Endodermal cell (in vitro differentiated cells): Measurements from ENCODE around the gene CARD6. TPM values are rescaled to one million over a fixed set of nuclear protein-coding genes. Genes with fewer than 3 reads are reported as not detected.
A peak's percentile ranks its signal among the peaks of the same experiment; 100 is the strongest.

Experiments
- DNase-seq: peaks from one replicate; pipeline ENCODE4 v3.0.0-alpha.2; 2017
- H3K27ac ChIP-seq: 2 replicates; pipeline ENCODE4 v1.5.1; 2013; ENCODE audit warnings: mild to moderate bottlenecking, low read depth, low read length, moderate library complexity
- H3K27me3 ChIP-seq: 2 replicates; pipeline ENCODE4 v1.6.1; 2013; ENCODE audit warnings: mild to moderate bottlenecking, low read length, moderate library complexity; ENCODE audit not compliant: insufficient read depth, control insufficient read depth, poor library complexity, severe bottlenecking
- H3K36me3 ChIP-seq: 2 replicates; pipeline ENCODE4 v1.7.0; 2013; ENCODE audit warnings: mild to moderate bottlenecking, low read length, moderate library complexity; ENCODE audit not compliant: control insufficient read depth, insufficient read depth
- H3K4me1 ChIP-seq: one replicate; pipeline ENCODE4 v1.7.0; 2013; ENCODE audit warnings: low read length; ENCODE audit not compliant: control insufficient read depth, insufficient read depth
- H3K4me3 ChIP-seq: 2 replicates; pipeline ENCODE4 v1.5.1; 2013; ENCODE audit warnings: mild to moderate bottlenecking, low read length, moderate library complexity
- H3K9ac ChIP-seq: 2 replicates; pipeline ENCODE4 v1.6.1; 2013; ENCODE audit warnings: mild to moderate bottlenecking, low read length, moderate library complexity; ENCODE audit not compliant: poor library complexity, severe bottlenecking; ENCODE audit errors: extremely low read depth
- H3K9me3 ChIP-seq: 2 replicates; pipeline ENCODE4 v1.6.1; 2013; ENCODE audit warnings: mild to moderate bottlenecking, low read length, moderate library complexity; ENCODE audit not compliant: control insufficient read depth
- H3K27ac Mint-ChIP-seq: 2 replicates; pipeline ENCODE4 v1.8.0; 2020; ENCODE audit warnings: mixed read lengths
- H3K27me3 Mint-ChIP-seq: 2 replicates; pipeline ENCODE4 v1.8.0; 2021; ENCODE audit warnings: mild to moderate bottlenecking, mixed read lengths; ENCODE audit not compliant: insufficient read depth
- H3K36me3 Mint-ChIP-seq: 2 replicates; pipeline ENCODE4 v1.8.0; 2020; ENCODE audit warnings: low read depth, mixed read lengths
- H3K4me1 Mint-ChIP-seq: 2 replicates; pipeline ENCODE4 v1.8.0; 2020; ENCODE audit warnings: mixed read lengths
- H3K4me3 Mint-ChIP-seq: 2 replicates; pipeline ENCODE4 v1.8.0; 2020; ENCODE audit warnings: mild to moderate bottlenecking, moderate library complexity, mixed read lengths
- H3K9me3 Mint-ChIP-seq: 2 replicates; pipeline ENCODE4 v1.8.0; 2020; ENCODE audit warnings: mild to moderate bottlenecking, mixed read lengths
- CTCF ChIP-seq: fragments of 200-600 bp; sonication (generic); conservative IDR thresholded peaks from 2 replicates; pipeline ENCODE4 v1.5.0; 2021; ENCODE audit warnings: antibody characterized with exemption, mild to moderate bottlenecking
- WGBS, 2 experiments: methylation state at CpG; one replicate each; pipeline versions ENCODE4 v1.1.5 to v1.1.7; 2013; ENCODE audit warnings: missing lambda C conversion rate in 2 of 2, mixed read lengths in 1 of 2; ENCODE audit not compliant: insufficient coverage in 1 of 2, insufficient read length in 1 of 2; 5-methylcytosine and 5-hydroxymethylcytosine counted together
- total RNA-seq, 2 donors: library from RNA; stranded (reverse); fragmentation: NEBNext Ultra II Directional in 1 of 2; extraction: Animal tissue kit (Norgen Biotek cat#: 25700) in 1 of 2; gene quantifications; 2 replicates in 1 of 2; 3 replicates in 1 of 2; pipeline ENCODE4 v1.2.1, GENCODE V29; 2021

The CARD6 gene
- total RNA-seq, 2 donors from 2014 or later: 0.13 TPM

- no peak overlapping the region for H3K27ac ChIP-seq
- Mint-ChIP-seq H3K4me3 (peak overlapping the region; percentile 2), H3K27ac (peak overlapping the region; percentile 89), H3K4me1 (peaks cover 55% of the 10 kb centered on the region), H3K9me3 (no peaks in the 10 kb centered on the region), H3K27me3 (no peaks in the 10 kb centered on the region), H3K36me3 (peaks cover 80% of the 10 kb centered on the region)
- peaks cover 17% of the 10 kb centered on the region for H3K4me1 ChIP-seq
- peak overlapping the region; percentile 1 for H3K4me3 ChIP-seq
- no peak for TF ChIP-seq CTCF
- no peak for DNase-seq
- H3K9me3 ChIP-seq: no peaks in the 10 kb centered on the region
- no peak overlapping the region for H3K9ac ChIP-seq
- H3K36me3 ChIP-seq: peaks cover 84% of the 10 kb centered on the region
- no peaks in the 10 kb centered on the region for H3K27me3 ChIP-seq
- 93 to 97% methylated on average over 3 of the region's 3 CpGs for WGBS, 2 experiments
Observed at GRCh38 chr5:40828690-40829661, 12.2 kb upstream of the CARD6 start.

- no peak for DNase-seq
- Histone ChIP-seq H3K27ac (no peak overlapping the region), H3K4me1 (peaks cover 17% of the 10 kb centered on the region), H3K36me3 (peaks cover 91% of the 10 kb centered on the region), H3K27me3 (no peaks in the 10 kb centered on the region), H3K4me3 (peak overlapping the region; percentile 26), H3K9me3 (no peaks in the 10 kb centered on the region), H3K9ac (no peak overlapping the region)
- Mint-ChIP-seq H3K27ac (no peak overlapping the region), H3K36me3 (peaks cover 88% of the 10 kb centered on the region), H3K4me3 (peak overlapping the region; percentile 2), H3K27me3 (no peaks in the 10 kb centered on the region), H3K4me1 (peaks cover 55% of the 10 kb centered on the region), H3K9me3 (no peaks in the 10 kb centered on the region)
- 91 to 93% methylated on average over 8 to 13 of the region's 13 CpGs for WGBS, 2 experiments
- no peak for TF ChIP-seq CTCF
Observed at GRCh38 chr5:40829748-40830533, 11.2 kb upstream of the CARD6 start.

GRCh38 chr5:40831346-40832210 lies 9.6 kb upstream of the CARD6 start:
- no peaks in the 10 kb centered on the region for H3K27me3 Mint-ChIP-seq
- H3K9me3 Mint-ChIP-seq: no peaks in the 10 kb centered on the region
- Histone ChIP-seq H3K4me1 (peaks cover 15% of the 10 kb centered on the region), H3K9me3 (no peaks in the 10 kb centered on the region), H3K9ac (no peak overlapping the region), H3K36me3 (peaks cover 81% of the 10 kb centered on the region), H3K27ac (no peak overlapping the region), H3K4me3 (peak overlapping the region; percentile 99), H3K27me3 (no peaks in the 10 kb centered on the region)
- peaks cover 60% of the 10 kb centered on the region for H3K4me1 Mint-ChIP-seq
- peak overlapping the region; percentile 97 for H3K4me3 Mint-ChIP-seq
- H3K27ac Mint-ChIP-seq: peak overlapping the region; percentile 90
- peaks cover 81% of the 10 kb centered on the region for H3K36me3 Mint-ChIP-seq
- 75 to 83% methylated on average over 3 to 4 of the region's 4 CpGs for WGBS, 2 experiments
- no peak for DNase-seq
- no peak for TF ChIP-seq CTCF
